Bone marrow (tissue), 2 donors: ENCODE data around the gene PATZ1.
A peak's percentile ranks its signal among the peaks of the same experiment; 100 is the strongest.
"Not testable (repeated sequence)": the region's sequence is repeated elsewhere in the genome, so short reads cannot be mapped to it uniquely, and the experiment has no call there.

Experiments
- DNase-seq, 2 donors: peaks; one replicate each; lab custom pipeline; 2025; lab: John Stamatoyannopoulos, UW

Gene PATZ1, protein sequence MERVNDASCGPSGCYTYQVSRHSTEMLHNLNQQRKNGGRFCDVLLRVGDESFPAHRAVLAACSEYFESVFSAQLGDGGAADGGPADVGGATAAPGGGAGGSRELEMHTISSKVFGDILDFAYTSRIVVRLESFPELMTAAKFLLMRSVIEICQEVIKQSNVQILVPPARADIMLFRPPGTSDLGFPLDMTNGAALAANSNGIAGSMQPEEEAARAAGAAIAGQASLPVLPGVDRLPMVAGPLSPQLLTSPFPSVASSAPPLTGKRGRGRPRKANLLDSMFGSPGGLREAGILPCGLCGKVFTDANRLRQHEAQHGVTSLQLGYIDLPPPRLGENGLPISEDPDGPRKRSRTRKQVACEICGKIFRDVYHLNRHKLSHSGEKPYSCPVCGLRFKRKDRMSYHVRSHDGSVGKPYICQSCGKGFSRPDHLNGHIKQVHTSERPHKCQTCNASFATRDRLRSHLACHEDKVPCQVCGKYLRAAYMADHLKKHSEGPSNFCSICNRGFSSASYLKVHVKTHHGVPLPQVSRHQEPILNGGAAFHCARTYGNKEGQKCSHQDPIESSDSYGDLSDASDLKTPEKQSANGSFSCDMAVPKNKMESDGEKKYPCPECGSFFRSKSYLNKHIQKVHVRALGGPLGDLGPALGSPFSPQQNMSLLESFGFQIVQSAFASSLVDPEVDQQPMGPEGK

DNA sequence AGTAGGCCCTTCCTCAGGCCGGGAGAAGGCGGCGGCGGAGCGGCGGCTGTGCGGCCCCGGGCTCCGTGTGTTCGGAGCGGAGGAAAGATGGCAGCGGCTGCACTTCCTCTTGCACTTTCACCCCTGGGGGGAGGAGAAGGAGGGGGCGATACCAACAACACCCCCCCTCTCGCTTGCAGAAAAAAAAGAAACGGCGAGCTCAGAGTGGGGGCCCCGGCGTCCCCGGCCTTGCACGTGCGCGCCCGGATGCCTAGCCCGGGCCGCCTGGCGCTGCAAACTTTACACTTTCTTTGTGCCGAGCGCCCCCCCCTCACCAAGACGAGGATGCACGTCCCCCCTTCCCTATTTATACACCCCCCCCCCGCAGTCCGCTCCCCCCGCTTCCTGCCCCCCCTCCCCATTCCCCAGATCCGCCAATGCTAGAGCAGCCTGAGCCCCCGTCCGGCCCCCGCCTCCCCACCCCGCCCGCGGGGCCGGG lies at the start of gene PATZ1:
TSS of gene PATZ1 (minus strand) at position 92 of the 478 bp plus-strand sequence. CDS start 744 bp downstream, outside the sequence.
- peak in 1 of 2 donors; percentile 65 for DNase-seq

DNA sequence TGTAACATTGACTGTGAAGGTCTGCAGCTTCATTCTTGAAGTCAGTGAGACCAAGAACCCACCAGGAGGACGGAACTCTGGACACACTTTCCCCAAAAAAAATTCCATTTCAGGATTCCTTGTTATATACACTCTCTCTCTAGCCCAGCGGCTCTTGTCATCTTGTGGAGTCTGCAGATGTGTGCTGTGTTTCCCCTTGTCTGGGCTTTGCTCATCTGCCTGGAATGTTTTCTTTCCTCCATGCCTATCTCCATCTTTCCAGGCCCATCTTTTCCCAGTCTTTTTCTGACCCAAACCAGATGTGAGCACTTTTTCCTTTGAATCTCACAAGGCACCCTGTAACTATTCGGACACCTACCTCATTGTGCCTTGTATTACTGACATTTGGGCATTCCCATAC lies 48.2 kb upstream of the PATZ1 start:
- DNase-seq: no peak

DNA sequence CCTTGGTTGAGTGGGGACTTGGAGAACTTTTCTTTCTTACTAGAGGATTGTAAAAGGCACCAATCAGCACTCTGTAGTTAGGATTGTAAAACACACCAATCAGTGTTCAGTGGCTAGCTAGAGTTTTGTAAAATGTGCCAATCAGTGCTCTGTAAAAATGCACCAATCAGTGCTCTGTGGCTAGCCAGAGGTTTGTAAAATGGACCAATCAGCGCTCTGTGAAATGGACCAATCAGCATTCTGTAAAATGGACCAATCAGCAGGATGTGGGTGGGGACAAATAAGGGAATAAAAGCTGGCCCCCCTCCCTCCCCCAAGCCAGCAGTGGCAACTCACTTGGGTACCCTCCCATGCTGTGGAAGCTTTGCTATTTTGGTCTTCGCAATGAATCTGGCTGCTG lies 47.7 kb upstream of the PATZ1 start:
- no peak for DNase-seq

DNA sequence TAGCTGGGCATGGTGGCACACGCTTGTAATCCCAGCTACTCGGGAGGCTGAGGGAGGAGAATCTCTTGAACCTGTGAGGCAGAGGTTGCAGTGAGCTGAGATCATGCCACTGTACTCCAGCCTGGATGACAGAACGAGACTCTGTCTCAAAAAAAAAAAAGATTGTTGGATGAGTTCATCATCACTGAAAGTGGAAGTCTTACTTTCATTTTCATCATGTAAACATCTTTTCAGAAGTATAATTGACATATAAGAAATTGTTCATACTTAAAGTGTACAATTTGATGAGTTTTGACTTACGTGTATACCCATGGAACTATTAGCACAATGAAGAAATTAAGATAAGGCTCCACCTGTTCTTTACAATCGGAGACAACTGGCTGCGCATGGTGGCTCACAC lies 32.5 kb upstream of the PATZ1 start:
- DNase-seq: not testable (repeated sequence)

DNA sequence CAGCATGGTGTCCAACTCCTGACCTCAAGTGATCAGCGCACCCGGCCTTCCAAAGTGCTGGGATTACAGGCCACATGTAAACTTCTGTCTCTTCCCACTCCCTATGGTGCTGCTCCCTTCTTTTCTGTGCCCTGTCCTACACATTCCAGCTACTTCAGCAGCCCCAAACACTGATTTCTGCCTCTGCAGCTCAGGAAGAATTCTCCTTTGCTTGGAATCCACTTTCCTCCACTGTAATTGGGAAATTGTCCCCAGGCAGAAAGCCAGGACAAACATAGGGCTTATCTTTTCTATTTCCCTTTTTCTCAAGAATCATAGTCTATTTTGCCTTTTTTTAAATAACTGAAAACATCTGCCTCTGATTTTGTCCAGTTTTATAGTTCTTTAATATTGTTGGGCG lies 32.0 kb upstream of the PATZ1 start:
- no peak for DNase-seq

DNA sequence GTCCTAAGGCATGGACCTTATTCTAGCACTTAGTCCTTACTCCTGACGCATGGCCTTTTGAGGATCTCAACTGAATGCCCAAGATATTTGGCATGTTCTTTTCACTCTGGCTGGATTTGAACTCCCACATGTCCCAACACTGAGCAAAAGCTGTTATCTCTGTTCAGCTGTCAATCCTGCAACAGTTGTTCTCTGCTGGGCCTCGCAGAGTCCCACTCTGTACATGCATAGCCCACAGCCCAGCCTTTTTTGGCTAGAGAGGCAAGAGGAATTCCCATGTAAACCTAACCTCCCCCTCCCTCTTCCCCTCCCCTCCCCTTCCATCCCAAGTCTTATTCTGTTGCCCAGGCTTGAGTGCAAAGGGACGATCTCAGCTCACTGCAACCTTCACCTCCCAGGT lies 31.5 kb upstream of the PATZ1 start:
- DNase-seq: no peak

DNA sequence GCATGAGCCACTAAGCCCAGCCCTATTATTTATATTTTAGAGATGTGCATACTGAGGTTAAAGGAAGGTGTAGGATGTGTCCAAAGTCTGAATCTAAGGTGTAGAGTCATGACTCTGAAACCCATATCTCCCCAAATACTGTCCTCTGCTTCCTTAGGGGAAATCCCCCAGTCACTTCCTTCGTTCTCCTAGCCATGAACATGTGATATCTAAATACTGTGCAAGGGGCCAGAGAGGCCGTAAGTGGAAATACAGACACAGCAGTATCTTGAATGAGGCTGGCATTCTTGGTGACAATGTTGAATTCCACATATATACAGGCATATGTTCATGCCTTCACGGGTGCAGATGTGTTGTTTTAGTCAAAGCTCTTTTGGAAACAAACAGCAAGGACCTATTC lies 21.3 kb upstream of the PATZ1 start:
- DNase-seq: no peak

DNA sequence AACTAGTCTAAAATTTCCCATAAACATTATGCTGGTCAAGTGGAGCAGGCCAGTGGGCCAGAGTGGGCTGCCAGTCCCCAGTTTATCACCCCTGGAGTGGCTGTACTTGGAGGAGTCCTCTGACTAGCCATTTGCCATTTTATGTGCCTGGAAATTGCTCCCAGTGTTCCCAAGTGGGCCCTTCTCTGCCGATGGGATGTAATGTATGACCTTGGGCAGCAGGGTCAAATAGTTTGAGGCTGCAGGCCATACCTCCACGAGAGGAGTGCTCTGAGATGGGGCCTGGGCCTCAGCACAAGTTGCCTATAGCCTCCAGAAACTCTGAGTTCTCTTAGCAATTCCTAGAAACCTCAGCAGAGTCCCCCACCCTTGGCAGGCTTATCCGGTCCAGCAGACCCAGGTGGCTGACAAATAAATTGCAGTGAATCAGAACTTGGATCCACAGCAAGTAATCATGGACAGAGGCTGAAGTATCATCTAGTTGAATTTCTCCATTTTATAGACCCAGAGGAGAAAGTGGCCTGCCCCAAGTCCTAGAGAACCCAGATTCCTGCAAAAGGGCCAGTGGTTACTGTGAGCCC lies 17.8 kb upstream of the PATZ1 start:
- DNase-seq: no peak

DNA sequence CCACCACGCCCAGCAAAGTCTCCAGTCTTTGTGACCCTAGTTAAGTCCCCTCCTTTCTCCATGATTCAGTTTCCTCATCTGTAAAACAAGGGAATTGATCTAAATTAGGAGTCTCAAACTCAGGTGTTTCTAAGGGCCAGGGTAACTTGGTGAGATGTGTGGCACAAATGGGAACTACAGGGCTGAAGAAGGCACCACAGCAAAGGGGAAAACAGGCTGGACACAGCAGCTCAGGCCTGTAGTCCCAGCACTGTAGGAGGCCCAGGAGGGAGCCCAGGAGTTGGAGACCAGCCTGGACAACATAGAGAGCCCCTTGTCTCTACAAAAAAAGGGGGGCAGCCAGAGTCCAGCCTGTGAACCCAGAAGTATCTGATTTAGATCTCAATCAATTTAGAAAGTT lies 15.6 kb upstream of the PATZ1 start:
- DNase-seq: no peak

DNA sequence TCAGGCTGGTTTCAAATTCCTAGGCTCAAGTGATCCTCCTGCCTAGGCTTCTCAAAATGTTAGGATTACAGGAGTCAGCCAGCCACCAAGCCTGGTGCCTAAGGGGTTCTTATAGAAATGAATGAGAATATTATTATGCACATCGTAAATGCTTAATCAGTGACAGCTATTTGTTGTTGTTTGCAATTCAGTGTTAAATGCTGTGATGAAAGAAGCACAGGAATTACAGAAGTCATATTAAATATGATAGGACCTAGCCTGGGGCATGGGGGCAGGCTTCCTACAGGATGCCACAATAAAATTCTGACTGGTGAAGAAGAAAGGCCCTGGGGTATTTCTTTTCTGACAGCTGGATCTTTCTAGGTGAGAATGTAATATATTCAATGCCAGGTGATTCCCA lies 13.9 kb upstream of the PATZ1 start:
- DNase-seq: no peak

DNA sequence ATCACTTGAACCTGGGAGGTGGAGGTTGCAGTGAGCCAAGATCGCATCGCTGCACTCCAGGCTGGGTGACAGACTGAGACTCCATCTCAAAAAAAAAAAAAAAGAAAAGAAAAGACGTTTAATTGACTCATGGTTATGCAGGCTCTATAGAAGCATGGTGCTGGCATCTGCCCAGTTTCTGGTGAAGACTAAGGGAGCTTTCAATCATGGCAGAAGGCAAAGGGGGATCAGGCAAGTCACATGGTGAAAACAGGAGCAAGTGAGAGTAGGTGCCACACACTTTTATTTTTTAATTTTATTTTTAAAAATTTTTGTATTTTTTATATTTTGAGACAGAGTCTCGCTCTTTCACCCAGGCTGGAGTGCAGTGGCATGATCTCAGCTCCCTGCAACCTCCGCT lies 8.4 kb upstream of the PATZ1 start:
- no peak for DNase-seq

DNA sequence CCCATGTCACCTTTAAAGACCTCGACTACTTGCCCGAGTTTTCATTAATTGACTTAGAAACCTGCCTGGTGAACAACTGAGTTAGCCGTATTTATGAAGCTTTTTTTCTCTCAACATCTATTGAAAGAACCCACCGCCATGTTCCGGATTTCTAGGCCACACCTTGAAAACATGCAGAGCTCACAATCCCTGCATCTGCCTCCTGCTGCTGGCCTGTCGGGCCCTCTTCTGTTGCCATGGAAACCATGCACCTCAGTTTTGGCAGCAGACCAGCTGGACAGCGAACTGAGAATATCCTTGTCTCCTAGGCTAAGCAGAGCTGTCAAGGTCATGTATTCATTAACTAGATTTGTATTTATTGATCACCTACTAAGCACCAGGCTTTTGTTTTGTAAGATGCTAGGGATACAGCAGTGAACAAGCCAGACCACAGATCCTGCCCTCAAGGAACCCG lies 4.3 kb upstream of the PATZ1 start:
- DNase-seq: no peak

DNA sequence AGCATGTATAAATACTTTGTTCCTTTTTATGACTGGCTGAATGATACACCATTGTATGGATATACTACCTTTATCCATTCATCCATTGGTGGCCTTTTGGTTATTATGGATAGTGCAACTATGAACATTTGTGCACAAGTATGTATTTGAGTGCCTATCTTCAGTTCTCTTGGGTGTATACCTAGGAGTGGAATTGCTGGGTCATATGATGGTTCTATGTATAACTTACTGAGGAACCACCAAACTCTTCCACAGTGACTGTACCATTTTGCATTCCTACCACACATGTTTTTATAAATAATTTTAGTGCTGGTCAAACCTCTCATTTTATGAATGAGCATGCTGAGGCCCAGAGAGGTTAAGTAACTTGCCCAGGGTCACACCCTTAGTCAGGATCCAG lies 3.8 kb upstream of the PATZ1 start:
- DNase-seq: no peak

DNA sequence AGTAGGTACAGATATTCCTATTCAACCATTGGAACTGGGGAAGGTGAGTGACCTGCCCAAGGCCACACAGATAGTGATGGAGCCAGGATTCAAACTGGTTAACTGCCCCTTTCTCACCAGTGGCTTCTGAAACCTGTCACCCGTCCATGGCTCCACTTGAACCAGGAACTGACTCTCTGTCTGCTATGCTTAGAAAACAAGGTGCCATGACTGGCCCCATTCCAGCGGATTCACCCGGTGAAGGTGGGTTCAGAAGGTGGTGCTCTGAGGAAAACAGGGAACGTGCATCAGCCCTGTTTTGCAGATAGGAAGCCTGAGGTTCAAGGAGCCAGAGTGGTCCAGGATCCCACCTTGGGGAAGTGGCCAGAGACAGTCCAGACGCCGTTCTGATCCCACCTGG lies 2.6 kb upstream of the PATZ1 start:
- no peak for DNase-seq

DNA sequence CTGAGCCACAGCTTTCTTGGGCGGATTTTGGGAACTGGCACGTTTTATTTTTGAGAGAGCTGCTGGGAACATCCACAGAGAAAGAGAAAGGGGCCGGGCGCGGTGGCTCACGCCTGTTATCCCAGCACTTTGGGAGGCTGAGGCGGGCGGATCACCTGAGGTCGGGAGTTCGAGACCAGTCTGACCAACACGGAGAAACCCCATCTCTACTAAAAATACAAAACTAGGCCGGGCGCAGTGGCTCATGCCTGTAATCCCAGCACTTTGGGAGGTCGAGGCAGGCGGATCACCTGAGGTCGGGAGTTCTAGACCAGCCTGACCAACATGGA lies 1.8 kb upstream of the PATZ1 start:
- not testable (repeated sequence) for DNase-seq

DNA sequence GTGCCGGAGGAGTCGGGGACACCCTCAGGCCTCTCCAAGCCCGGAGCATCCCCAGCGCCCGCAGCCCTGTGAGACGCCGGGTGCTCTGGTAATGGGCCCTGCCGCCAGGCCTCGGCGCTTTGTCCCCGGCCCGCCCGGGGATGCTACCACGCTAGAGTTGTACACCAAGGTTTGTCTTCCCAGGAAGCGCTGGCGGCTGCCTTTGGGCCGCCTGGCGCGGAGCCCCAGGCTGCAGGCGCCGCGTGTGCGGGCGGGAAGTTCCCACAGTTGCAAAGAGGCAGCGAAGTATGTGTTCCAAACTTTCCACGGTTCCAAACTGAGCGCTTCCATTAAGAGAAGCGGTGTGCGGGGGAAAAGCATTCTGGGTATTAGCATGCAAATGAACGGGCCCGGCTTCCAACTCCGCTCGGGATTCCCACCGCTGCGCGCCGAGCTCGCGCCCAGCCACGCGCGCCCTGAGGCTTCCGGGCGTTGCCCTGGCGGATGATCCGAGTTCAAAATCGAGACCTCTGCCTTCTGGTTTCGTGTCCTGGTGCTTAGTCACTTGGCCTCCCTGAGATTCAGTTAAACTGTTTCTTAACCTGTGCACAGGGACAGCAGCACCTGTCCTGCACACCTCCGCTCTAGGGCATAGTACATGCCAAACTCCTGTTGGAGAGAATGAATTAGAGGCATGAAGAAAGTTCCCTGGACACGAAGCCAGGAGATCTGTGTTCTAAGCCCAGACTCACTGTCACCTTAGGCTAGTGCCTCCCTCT lies 1.3 kb upstream of the PATZ1 start:
- DNase-seq: peak; percentile 19 to 64

DNA sequence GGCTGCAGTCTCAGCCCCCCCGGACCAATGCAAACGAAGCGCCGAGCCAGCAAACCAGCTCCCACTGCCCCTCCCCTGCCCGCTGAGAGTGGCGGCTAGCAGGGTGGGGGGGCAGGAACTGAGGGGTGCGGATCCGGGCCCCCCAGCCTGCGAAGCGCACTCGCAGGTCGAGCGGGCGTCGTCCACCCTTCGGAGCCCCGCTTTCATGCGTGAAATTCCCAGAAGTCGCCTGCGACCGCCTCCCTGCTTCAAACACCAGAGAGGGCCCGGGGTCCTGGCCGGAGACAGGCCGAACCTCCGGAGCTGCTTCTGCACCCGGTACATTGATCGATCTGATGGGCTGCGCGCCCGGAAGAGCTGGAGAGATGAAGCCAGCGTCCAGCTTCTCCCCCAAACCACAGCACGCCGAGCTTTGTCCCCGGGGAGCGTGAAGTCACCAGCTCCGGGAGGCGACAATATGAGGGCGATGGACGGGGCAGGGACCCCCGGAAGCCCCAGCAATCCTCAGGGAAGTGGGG lies 646 bp upstream of the PATZ1 start:
- DNase-seq: peak in 1 of 2 donors; percentile 64

DNA sequence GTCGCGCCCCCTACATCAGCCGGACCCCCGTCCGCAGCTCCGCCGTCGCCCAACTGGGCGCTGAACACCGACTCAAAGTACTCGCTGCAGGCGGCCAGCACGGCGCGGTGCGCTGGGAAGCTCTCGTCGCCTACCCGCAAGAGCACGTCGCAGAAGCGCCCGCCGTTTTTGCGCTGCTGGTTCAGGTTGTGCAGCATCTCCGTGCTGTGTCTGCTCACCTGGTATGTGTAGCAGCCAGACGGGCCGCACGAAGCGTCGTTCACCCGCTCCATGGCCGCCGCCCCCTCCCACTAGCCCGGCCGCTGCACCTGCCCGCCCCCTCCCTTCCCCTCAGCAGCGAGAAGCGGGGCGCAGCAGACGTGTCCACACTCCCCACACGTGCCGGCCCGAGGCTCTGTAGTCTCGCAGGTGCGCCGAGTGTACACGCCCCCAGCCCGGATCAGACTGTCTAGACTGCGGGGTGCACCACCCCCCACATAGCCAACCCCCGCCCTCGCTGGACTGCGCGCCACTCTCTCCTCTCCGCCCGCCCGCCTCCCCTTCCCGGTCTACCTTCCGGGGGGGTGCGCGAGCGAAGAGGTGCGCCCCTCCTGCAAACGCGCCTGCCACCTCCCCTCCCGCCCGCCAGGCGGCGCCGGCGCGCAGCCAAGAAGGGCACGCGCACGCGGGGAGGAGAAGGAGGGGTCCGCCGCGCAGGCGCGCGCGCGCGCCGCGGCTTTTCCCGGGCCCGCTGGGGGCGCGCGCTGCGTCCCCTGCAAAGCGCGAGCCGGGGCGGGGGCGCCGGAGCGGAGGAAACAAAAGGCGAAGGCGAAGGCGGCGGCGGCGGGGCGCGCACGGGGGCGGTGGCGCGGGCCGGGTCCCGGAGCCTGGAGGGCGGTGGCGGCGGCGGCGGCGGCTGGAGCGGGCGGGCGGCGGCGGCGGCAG lies 553 bp downstream of the PATZ1 start:
- peak; percentile 58 to 78 for DNase-seq

DNA sequence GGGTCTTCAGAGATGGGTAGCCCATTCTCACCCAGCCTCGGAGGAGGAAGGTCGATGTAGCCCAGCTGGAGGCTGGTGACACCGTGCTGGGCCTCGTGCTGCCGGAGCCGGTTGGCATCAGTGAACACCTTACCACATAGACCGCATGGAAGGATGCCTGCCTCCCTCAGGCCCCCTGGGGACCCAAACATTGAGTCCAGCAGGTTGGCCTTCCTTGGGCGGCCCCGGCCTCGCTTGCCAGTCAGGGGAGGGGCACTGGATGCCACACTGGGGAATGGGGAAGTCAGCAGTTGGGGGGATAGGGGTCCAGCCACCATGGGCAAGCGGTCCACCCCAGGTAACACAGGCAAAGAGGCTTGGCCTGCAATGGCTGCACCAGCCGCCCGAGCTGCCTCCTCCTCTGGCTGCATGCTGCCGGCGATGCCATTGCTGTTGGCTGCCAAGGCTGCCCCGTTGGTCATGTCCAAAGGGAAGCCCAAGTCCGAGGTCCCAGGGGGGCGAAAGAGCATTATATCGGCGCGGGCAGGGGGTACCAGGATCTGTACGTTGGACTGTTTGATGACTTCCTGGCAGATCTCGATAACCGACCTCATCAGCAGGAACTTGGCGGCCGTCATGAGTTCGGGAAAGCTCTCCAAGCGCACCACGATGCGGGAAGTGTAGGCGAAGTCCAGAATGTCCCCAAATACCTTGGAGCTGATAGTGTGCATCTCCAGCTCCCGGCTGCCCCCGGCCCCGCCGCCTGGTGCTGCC lies 1.4 kb downstream of the PATZ1 start:
- DNase-seq: no peak

DNA sequence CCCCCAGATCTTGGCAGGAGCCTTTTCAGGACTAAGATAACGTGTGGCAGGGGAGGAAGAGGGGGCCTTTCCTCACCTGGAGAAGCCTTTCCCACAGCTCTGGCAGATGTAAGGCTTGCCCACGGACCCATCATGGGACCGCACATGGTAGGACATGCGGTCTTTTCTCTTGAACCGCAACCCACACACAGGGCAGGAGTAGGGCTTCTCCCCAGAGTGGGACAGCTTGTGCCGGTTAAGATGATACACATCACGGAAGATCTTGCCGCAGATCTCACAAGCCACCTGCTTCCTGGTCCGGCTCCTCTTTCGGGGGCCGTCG lies 1.9 kb downstream of the PATZ1 start:
- DNase-seq: no peak
